ENCODE data around the gene SCN8A.
"Not testable (repeated sequence)": the region's sequence is repeated elsewhere in the genome, so short reads cannot be mapped to it uniquely, and the experiment has no call there.

The SCN8A gene

DNA sequence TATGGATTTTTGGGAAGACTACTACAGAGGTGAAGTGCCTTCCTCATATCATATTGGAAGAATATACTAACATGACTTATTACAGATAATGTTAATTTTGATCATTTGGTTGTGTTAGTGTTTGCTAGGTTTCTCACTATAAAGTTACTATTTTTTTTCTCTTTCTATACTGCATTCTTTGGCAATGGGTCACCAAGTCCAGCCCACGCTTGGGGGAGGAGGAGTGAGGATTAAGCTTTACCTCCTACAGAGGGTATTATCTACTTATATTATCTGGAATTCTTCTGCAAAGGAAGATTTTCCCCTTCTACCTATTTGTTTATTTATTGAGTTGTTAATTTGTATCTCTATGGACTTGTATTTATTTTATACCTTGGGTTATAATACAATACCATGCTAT, 31.5 kb downstream of the SCN8A start:
- no peak for DNase-seq (ENCODE audit: low read depth)

DNA sequence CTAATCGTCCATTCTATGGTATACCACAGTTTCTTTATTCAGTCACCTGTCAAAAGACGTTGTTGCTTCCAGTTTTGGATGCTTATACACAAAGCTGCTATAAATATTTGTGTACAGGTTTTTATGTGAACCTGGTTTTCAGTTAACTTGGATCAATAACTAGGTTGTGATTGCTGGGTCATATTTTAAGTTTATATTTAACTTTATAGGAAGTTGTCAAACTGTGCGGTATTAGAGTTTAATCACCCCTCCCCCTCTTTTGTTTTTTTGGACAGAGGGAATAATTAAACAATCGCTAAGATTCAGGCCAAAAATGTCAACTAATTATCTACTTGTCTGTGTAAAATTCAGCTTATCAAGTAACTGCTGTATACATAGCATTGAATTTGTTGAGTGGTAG, 34.3 kb downstream of the SCN8A start:
- no peak for DNase-seq (ENCODE audit: low read depth)

DNA sequence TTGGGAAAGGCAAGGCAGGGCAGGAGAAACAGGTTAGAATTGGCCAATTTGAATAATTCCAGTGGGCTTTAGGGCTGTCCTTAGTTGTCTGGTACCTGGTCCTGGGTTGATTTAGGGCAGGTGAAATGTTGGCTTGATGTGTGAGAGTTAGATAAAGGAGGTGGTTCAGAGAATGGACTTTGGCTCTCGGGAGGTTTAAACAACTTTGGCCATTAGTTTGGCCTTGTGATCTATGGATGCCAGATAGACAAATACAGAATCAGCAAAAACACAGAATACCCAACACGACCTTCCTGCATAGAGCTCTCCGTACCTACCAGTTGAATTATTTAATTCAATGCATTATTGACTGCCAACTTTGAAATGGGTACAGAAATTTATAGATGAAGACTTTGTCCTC, 35.1 kb downstream of the SCN8A start:
- DNase-seq (ENCODE audit: low read depth), result no peak

DNA sequence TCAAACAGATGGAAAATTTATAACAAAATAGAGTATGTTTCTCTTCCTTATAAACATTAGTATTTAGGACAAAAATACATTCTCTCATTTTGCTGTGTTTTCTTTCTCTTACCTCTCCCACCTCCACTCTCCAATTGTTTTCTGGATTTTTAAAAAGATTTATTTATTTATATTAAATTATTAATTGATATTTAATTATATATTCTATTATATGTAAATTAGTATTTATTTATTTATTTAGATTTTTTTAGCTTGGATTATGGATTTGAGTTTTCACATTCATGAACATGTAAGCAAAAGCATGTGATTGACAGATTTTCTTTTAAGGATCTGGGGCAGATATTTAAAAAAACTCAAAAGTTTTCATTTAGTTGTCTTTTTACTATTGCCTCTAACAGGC, 35.6 kb downstream of the SCN8A start:
- DNase-seq (ENCODE audit: low read depth), result no peak

DNA sequence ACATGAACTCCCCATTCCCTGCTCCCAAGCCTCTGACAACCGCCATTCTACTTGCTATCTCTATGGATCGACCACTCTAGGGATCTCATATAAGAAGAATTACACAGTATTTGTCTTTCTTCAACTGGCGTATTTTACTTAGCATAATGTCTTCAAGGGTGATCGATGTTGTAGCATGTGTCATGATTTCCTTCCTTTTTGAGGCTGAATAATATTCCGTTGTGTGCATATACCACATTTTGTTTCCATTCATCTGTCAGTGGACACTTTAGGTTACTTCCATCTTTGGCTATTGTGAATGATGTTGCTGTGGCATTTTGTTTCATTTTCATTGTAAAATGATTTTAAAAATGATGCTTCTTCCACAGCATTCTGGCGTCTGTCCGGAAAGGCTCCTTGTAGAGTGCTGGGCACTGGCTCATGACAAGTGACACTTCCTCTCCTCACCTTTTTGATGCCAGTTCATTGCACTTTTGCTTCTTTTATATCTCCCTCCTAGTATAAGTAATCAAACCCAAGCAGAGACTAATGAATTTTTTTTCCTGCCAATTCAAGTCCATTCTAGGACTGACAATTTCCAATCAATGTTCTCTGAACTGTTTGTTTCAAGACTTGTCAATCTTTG, 39.3 kb downstream of the SCN8A start:
- DNase-seq (ENCODE audit: low read depth), result no peak

DNA sequence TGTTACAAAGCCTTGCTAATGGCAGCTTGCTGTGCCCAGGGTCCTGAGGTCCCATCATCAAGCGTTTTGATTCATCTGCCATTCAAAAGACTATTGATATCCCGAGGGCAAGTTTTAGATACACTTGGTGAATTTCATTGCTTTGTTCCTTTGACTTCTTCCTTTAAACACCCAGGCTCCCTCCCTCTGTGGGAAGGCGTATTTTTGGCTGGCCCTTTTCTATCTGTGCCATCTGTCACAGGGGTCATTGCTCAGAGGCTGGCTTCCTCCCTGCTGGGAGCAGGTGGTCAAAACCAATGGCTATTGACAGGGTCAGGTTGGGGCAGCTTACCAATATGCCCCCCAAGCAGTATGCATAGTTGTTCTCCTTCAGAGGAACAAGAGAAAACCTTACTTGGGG, 40.0 kb downstream of the SCN8A start:
- DNase-seq (ENCODE audit: low read depth), result no peak

DNA sequence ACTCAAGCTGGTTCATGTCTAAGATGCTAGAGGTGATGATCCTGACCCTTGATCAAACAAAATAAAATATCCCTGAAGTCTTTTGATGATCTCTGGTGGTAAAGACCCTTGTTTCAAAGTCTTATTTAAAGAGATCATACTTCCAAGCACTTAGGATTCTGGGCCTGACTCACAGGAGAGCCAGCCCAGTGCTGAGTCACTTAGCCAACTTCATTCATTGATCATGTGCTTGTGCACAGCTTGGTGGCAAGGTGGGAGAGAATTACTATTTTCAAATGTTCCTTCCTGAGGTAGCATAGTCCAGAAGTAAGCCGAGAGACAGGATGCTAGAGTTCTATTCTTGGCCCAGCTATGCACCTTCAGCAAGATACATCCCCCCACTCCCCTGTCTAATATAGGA, 40.6 kb downstream of the SCN8A start:
- no peak for DNase-seq (ENCODE audit: low read depth)

DNA sequence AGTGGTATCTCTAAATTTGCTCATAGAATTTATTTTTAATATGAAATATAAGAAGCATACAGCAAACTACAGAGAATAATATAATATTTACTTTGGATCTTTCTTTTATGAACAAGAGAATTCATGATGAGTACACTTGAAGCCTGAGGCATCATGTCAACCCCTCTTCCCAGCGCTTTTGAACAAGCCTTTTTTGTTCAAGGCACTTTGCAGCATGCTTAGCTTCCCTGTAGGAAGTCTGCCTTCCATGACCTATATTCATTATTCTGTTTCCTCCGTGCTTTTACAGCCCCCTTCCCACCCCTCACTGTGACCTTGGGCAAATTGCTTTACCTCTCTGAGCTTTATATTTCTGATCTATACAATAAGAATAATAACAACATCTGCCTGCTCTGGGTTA, 41.6 kb downstream of the SCN8A start:
- no peak for DNase-seq (ENCODE audit: low read depth)

DNA sequence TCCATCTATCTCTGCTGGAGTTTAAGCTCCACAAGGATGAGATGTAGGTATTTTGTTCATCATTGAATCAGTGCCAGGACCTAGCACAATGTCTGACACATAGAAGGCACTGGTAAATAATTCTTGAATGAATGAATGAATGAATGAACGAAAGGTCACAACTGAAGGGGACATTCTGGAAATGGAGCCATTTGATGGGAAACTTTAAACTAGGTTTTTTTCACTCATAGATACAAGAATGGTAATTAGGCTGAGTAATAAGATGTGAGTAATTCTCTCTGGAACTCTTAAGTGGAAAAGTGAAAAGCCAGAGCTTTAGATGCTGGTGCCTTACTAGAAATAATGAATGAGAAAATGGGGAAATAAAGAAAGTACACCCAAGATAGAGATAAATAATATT, 44.3 kb downstream of the SCN8A start:
- DNase-seq (ENCODE audit: low read depth), result no peak

DNA sequence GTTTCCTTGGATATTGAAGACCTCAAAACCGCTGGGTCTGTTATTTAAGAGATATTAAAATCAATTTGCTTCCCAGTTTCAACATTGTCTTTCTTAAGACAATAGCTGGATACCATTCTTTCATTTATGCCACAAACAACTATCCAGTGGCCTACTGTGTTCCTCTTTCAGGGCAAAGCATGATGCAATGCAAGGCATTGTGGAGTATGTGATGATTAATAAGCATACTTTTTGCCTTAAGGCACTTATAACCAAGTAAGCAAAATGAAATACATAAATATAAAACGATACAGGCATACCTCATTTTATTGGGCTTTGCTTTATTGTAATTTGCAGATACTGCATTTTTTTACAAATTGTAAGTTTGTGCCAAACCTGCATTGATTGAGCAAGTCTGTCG, 45.5 kb downstream of the SCN8A start:
- DNase-seq (ENCODE audit: low read depth), result no peak

DNA sequence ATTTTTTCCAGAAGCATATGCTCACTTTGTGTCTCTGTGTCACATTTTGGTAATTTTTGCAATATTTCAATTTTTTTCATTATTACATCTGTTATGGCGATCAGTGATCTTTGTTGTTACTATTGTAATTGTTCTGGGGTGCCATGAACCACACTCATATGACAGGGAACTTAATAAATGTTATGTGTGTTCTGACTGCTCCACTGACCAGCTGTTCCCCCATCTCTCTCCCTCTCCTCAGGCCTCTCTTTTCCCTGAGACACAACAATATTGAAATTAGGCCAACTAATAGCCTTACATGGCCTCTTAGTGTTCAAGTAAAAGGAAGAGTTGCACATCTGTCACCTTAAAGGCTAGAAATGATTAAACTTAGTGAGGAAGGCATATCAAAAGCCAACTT, 46.0 kb downstream of the SCN8A start:
- DNase-seq (ENCODE audit: low read depth), result no peak

DNA sequence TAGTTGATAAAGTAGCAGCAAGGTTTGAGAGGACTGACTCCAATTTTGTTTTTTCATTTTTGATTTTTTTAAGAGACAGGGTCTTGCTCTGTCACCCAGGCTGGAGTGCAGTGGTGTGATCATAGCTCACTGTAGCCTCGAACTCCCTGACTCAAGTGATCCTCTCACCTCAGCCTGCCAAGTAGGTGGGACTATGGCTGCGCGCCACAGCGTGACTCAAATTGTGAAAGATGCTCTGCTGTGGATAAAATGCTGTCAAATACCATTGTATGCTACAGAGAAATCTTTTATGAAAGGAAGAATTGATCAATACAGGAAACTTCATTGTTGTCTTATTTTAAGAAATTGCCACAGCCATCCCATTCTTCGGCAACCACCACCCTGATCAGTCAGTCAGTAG, 48.3 kb downstream of the SCN8A start:
- no peak for DNase-seq (ENCODE audit: low read depth)

DNA sequence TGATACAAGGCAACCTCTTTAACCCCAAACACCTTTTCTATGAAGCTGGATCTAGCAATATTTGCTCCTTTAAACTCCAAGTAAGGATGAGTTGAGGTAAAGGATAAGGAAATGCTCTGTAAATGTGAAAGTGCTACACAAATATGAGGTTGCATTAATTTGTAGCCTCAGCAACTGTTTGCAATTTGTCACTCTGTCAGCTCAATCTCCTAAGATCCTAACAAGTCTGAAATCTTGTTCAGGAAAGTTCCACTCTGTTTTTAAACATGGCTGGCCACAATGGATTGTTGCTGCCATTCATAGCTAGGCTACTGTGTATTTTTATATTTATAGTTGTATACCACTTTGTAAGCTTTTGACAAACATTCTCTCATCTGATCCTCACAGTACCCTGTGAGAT, 51.3 kb downstream of the SCN8A start:
- DNase-seq (ENCODE audit: low read depth), result no peak

DNA sequence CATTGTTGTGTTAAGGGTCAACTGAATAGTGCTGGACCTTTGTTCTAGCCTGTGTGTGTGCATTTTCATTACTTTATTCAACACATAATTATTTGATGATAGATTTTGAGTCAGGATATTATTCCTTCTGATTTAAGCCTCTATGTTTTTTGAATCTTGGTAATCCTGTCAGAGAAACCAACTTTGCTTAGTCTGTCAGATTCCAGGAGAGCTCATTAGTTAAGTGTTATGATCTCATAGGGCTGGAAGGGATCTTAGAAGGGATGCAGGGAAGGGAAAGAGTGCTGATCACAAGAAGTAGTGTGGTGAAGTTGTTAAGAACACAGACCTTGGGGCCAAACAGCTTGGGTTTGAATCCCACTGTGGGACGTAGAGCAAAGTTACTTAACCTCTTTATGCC, 52.9 kb downstream of the SCN8A start:
- DNase-seq (ENCODE audit: low read depth), result no peak

DNA sequence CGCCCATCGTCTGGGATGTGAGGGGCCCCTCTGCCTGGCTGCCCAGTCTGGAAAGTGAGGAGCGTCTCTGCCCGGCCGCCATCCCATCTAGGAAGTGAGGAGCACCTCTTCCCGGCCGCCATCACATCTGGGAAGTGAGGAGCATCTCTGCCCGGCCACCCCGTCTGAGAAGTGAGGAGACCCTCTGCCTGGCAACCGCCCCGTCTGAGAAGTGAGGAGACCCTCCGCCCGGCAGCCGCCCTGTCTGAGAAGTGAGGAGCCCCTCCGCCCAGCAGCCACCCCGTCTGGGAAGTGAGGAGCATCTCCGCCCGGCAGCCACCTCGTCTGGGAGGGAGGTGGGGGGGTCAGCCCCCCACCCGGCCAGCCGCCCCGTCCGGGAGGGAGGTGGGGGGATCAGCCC, 53.7 kb downstream of the SCN8A start:
- DNase-seq (ENCODE audit: low read depth), result not testable (repeated sequence)

DNA sequence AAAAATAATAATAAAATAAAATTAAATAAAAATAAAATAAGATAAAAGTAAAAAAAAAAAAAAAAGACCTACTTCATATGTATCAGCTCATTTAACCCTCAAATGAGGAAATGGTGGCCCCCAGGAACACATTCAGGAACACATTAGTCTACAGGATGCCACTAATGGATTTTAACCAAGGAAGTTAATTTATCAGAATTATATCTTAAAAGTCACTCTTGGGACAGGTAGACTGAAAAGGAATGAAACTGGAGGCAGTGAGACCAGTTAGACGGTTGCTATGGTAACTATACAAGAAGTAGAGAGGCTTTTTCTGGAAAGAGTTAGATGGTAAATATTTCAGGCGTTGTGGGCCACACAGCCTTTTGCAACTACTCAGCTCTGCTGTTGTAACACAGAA, 54.9 kb downstream of the SCN8A start:
- DNase-seq (ENCODE audit: low read depth), result no peak

DNA sequence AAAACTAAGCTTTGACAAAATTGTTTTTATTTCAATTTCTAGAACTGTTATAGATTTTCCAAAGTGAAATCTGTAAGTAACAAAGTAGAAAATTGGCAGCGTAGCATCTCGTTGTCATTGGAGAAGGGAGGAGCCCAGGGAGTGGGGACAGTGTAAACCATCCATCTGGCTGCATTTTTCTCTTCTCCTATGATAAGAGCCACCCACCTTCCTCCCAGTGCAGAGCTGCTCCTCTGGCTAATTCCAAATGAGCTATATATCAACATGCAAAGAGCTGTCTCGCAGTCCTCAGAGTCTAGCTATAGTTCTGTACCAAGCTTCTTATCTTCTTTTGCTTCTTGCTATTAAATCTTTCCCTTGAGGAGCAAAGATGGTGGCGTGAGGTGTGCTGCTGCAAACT, 56.6 kb downstream of the SCN8A start:
- no peak for DNase-seq (ENCODE audit: low read depth)

DNA sequence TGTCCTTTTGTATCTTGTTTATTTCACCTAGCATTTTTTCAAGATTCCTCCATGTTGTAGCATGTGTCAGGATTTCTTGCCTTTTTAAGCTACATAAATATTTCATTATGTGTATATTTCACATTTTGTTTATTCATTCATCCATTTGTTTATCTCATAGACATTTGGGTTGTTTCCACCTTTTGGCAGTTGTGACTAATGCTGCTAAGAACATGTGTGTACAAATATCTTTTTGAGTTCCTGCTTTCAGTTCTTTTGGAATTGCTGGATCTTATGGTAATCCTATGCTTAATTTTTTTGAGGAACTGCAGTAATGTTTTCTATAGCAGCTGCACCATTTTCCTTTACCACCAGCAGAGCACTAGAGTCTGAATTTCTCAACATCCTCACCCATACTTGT, 62.4 kb downstream of the SCN8A start:
- no peak for DNase-seq (ENCODE audit: low read depth)

DNA sequence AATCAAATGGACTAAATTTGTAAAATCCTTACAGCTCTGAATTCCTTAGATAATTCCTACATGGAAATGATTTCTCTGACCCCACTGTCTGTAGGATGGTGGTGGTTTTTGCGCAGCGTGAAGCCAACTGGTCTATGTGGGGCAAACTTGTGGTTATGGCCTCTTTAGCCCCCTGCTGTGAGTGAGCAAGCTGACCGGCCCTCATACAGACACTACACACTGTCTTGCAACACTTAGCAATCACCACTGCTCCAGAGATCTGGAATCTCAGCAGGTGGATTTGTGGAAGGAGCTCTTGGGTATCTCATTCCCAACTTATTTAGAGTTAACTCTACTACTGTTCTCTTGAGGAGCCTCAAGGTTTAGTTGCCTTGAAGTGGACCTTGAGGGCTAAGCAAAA, 70.2 kb downstream of the SCN8A start:
- no peak for DNase-seq (ENCODE audit: low read depth)

DNA sequence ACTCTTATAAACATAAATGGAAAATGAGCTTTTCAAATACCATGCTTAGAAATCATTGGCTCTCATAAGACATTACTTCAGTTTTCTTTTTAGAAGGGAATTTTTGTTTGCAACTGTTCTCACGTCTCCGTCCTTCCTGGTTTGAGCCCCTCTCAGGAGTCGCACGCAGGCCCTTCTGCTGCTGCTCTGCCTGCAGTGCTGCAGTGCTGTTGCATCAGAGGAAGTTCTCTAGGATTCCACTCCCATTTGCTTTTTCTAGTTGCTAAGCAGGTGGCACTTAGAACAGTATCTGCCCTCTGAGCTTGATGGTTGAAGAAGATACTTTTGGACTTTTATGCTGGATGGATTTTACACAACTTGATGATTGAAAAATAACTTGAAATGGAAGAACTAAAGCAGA, 70.8 kb downstream of the SCN8A start:
- no peak for DNase-seq (ENCODE audit: low read depth)

DNA sequence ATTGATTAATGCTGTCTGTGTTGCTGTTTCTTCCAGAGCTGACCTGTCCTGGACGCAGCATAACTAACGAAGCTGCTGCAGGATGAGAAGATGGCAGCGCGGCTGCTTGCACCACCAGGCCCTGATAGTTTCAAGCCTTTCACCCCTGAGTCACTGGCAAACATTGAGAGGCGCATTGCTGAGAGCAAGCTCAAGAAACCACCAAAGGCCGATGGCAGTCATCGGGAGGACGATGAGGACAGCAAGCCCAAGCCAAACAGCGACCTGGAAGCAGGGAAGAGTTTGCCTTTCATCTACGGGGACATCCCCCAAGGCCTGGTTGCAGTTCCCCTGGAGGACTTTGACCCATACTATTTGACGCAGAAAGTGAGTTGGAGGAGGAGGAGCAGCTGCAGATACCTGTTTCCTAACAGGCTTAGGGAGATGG, 71.7 kb downstream of the SCN8A start:
- no peak for DNase-seq (ENCODE audit: low read depth)

DNA sequence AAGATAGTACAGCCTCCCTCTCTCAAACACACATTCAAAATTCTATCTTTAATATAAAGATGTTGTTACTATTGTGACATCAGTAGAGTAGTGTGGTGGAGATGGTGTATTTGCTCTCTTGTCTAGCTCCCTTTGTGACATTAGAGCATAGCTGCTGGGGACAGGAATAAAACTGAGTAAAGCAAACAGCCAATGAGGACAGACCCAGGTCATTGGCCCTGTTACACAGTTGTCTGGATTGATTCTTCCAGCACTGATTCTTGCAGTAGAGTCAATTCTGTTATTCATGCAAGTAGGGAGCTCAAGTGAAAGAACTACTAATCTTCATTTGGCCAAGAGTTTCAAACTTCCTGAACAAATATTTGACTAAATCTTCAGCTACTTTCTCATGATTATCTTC, 72.4 kb downstream of the SCN8A start:
- DNase-seq (ENCODE audit: low read depth), result no peak

DNA sequence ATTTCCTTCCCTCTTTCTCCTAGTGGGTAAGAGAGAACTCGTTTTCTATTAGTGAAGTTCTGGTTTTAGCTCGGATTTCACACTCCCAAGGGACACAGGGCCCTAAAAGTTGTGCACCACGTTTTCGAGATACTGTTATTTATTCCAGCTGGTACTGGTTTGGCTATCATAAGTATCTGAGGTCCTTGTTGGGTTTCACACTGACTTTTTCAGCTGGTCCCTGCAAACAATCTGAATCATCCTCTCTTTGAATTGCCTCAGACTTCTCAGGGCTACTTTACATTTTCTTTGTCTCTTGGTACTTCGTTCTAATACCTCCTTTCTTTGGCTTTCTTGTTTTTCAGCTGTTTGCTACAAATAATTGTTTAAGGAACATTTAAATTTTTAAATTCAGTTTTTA, 75.7 kb downstream of the SCN8A start:
- no peak for DNase-seq (ENCODE audit: low read depth)

DNA sequence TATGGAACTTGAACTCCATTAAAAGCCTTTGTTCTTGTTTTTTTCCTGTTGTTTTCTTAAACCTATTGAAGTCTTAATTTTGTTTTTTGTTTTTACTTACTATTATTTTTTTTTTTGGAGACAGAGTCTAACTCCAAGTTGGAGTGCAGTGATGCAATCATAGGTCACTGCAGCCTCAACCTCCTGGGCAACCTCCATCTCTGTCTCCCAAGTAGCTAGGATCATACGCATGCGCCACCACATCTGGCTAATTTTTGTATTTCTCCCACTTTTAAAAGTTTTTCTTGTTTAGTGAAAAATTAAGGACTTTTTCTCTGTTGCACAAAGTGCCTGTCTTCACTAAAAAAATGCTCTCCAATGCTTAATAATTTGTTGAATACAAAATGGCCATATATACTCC, 76.2 kb downstream of the SCN8A start:
- no peak for DNase-seq (ENCODE audit: low read depth)

DNA sequence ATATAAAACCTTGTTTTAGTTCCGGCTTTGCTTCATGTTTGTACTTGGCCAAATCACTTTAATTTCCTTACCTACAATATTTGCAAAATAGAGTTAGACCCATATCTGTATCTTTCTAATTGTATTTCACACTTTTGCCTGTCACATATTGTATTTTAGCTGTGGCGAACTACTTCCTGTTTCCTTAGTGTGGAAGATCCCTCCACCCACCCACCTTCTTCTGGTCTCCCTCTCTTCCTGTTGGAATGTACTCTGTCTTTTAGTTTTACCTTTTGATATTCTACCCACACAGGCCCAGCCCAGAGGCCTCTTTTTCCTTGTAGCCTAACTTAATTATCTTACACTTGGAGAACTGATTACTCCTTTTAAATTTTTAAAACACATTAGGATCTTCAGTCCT, 78.2 kb downstream of the SCN8A start:
- DNase-seq (ENCODE audit: low read depth), result no peak

Data from activated gamma-delta T cell treated with anti-CD3 and anti-CD28 coated beads, Interleukin-2, amount 50 U/mL, for 16 hours (primary cell).